Measurements from ENCODE around the gene INTS6L.

Gene INTS6L

DNA sequence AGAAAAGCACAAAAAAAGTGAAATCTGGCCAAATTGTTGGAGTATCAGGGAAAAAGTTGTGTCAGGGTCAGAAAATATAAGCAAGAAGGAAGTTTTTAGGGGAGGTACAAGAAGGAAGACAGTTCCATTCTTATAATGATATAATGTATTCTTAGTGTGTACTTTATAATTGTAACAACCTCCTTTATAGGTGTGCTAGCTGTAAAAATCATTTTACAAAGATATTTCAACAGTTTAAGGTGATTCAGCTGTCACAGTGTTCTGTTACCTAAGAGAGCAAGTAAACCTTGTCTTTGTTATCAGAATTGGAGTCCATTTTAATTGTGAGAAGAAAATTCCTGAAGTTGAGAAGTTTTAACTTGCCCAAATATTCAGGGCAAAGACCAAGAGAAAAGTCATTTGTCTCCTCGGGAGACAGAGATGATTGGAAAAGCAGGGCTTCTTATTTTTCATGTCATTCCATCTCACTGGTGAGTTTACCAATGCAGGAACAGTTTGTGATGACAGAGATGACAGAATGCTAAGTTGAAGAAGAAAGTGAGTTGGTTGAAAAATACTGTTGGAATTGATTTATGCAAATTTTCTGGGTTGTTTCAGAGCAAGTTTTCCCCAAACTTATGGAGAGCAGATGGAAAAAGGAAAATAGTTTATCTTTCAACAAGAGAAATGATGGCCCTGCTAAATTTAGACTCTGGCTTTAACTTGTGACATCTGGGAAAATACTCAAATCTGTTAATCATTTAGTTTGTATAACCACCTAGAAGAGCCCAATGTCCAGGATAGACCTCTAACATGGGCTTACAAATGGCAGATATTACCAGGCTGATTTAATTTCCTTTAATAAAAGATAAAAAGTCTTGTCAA lies 14.8 kb downstream of the INTS6L start:
- no peak for DNase-seq (ENCODE audit: extremely low read depth, low read depth)
- H3K4me3 ChIP-seq (replicated peaks; ENCODE audit: low read depth, low read length) = no peak overlapping the region
- TF ChIP-seq, protein P1, sequence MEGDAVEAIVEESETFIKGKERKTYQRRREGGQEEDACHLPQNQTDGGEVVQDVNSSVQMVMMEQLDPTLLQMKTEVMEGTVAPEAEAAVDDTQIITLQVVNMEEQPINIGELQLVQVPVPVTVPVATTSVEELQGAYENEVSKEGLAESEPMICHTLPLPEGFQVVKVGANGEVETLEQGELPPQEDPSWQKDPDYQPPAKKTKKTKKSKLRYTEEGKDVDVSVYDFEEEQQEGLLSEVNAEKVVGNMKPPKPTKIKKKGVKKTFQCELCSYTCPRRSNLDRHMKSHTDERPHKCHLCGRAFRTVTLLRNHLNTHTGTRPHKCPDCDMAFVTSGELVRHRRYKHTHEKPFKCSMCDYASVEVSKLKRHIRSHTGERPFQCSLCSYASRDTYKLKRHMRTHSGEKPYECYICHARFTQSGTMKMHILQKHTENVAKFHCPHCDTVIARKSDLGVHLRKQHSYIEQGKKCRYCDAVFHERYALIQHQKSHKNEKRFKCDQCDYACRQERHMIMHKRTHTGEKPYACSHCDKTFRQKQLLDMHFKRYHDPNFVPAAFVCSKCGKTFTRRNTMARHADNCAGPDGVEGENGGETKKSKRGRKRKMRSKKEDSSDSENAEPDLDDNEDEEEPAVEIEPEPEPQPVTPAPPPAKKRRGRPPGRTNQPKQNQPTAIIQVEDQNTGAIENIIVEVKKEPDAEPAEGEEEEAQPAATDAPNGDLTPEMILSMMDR (IDR thresholded peaks at IDR 0.05; ENCODE audit: low read depth, low read length, missing control alignments) = no peak

DNA sequence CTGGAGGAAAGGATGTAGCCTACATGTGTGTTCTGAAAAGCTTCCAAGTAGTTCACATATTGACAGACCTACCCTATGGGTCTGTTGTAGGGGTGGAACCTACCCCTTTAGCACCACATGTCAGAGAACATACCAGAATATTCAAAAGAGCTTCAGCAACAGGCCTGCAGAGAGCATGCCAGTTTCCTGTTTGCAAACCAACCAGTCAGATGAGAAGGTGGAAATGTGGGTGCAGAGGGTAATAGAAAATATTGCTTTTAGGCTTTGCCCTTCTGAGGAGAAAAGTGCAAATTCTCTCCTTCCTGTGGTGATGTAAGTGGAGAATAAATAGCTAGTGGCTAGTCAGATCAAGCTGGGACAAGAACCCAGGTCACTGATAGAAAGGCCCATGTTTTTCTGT lies 16.4 kb downstream of the INTS6L start:
- TF ChIP-seq, protein P1 (IDR thresholded peaks at IDR 0.05; ENCODE audit: low read depth, low read length, missing control alignments) = no peak
- no peak for DNase-seq (ENCODE audit: extremely low read depth, low read depth)
- no peak overlapping the region for H3K4me3 ChIP-seq (replicated peaks; ENCODE audit: low read depth, low read length)

DNA sequence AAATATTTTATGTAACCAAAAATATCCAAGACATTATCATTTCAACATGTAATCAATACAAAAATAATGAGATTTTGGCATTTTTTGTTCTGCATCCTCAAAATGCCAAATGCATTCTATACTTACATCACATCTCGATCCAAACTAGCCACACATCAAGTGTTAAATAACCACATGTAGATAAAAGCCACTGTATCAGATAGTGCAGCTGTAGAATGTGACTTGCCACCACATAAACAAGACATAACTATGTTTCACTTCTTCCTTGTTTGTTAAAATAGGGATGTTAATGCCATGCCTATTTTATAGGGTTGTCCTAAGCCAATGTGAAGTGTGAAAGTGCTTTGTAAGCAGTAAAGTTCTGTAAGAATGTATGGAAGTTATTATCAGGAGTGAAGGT lies 20.9 kb downstream of the INTS6L start:
- DNase-seq (ENCODE audit: extremely low read depth, low read depth) = no peak
- no peak overlapping the region for H3K4me3 ChIP-seq (replicated peaks; ENCODE audit: low read depth, low read length)
- TF ChIP-seq, protein P1 (IDR thresholded peaks at IDR 0.05; ENCODE audit: low read depth, low read length, missing control alignments) = no peak

DNA sequence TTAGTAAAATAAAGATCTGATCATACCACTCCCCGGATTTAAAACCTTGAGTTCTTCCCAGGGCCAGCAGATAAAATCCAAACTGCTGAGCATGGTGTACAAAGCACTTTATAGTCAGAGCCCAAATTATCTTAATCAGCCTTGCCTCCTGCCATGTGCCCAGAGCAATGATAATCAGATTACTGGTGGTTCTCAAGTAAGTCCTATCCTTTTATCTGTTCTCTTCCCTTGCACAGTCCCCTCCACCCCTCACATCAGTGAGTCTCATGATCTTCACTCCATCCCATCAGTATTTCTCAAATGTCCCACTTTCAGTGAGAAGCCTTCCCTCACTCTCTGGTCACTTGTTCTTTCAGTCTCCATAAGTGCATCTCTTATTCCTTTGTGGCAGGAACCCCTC lies 22.7 kb downstream of the INTS6L start:
- TF ChIP-seq, protein P1 (IDR thresholded peaks at IDR 0.05; ENCODE audit: low read depth, low read length, missing control alignments) = no peak
- no peak overlapping the region for H3K4me3 ChIP-seq (replicated peaks; ENCODE audit: low read depth, low read length)
- DNase-seq (ENCODE audit: extremely low read depth, low read depth) = no peak

DNA sequence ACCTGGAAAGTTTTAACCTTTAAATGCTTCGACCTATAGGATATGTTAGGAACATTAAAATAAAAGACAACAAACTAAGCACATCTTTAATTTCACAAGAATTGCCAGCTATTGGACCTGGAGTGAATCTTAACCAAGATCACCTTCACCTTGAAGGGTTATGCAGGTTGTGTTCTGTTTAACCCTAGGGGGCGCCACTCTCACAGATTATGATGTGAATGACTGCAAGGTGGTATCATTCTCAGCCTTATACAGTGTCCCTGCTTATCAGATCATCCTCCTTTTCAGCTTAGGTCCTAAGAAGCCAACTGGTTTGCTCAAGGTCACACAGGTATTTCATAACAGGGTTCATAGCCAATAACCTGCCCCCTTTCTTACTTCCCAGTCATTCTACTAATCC lies 23.5 kb downstream of the INTS6L start:
- no peak for DNase-seq (ENCODE audit: extremely low read depth, low read depth)
- TF ChIP-seq, protein P1 (IDR thresholded peaks at IDR 0.05; ENCODE audit: low read depth, low read length, missing control alignments) = no peak
- H3K4me3 ChIP-seq (replicated peaks; ENCODE audit: low read depth, low read length) = no peak overlapping the region

DNA sequence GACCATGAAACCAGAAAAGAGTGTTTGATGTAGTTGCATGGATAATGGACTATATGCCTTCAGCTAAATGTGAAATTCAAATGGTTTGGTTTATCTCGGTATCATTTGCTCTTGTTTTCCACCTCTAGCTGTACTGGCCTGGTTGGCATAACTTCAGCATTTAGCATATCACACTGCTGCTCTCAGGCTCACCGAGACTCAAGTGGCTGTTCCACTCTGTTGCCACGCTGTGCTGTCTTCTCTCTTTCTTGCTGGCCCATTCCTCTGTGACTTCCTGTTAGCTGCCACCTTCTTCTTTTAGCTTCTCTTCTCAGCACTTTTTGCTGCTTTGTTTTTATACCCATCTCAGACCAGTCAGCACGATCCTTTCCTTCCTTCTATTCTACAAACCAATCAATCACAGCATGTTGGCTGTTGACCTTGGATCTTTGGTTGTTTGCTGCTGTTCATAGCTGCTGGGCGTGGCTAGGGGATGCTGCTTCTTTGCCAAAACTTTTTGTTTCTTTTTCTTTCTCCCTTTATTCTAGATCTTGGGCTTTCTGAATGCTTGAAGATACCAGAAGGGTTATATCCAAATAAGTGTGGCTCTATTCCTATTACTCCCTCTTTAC lies 24.0 kb downstream of the INTS6L start:
- TF ChIP-seq, protein P1 (IDR thresholded peaks at IDR 0.05; ENCODE audit: low read depth, low read length, missing control alignments) = no peak
- no peak for DNase-seq (ENCODE audit: extremely low read depth, low read depth)

More for the DNA sequence above, 24.0 kb downstream of the INTS6L start:
- H3K4me3 ChIP-seq (replicated peaks; ENCODE audit: low read depth, low read length) = no peak overlapping the region

Measured in HFF-Myc (cell line).